Transverse colon (tissue), 4 donors: Measurements from ENCODE around the gene MN1. TPM values are rescaled to one million over a fixed set of nuclear protein-coding genes. Genes with fewer than 3 reads are reported as not detected.
"Not testable (repeated sequence)": the region's sequence is repeated elsewhere in the genome, so short reads cannot be mapped to it uniquely, and the experiment has no call there.

Source experiments
- DNase-seq: peaks from one replicate; pipeline ENCODE4 v3.0.0-alpha.2; 2019
- H3K27ac ChIP-seq, 4 donors: fragments of 200-600 bp; sonication (generic); 2 replicates each; pipeline ENCODE4 v1.5.1; 2016 to 2018; ENCODE audit warnings: inconsistent platforms in 4 of 4
- H3K27me3 ChIP-seq: fragments of 200-600 bp; sonication (generic); 2 replicates; pipeline ENCODE4 v1.5.1; 2017; ENCODE audit warnings: inconsistent platforms
- H3K36me3 ChIP-seq, 4 donors: fragments of 200-600 bp; sonication (generic); 2 replicates each; pipeline ENCODE4 v1.5.1; 2017 to 2019; ENCODE audit warnings: inconsistent platforms in 4 of 4
- H3K4me1 ChIP-seq, 4 donors: fragments of 200-600 bp; sonication (generic); 2 replicates each; pipeline ENCODE4 v1.5.1; 2017 to 2020; ENCODE audit warnings: inconsistent platforms in 4 of 4
- H3K4me3 ChIP-seq, 4 donors: fragments of 200-600 bp; sonication (generic); 1 replicate in 1 of 4; 2 replicates in 3 of 4; pipeline versions ENCODE4 v1.5.1 to v1.6.1; 2017 to 2019; ENCODE audit warnings: inconsistent platforms in 4 of 4
- H3K9me3 ChIP-seq, 2 donors: fragments of 200-600 bp; sonication (generic); 2 replicates each; pipeline ENCODE4 v1.5.1; 2017 to 2019; ENCODE audit warnings: inconsistent platforms in 2 of 2
- EP300 ChIP-seq: sonication (generic); formaldehyde crosslinking; IDR thresholded peaks from one replicate; pipeline ENCODE4 v1.6.1; 2017; ENCODE audit warnings: antibody characterized with exemption, low read depth
- POLR2A ChIP-seq: fragments of 450-650 bp; IDR thresholded peaks from one replicate; pipeline ENCODE4 v1.6.1; 2016; ENCODE audit warnings: antibody characterized with exemption, mild to moderate bottlenecking, moderate library complexity
- POLR2AphosphoS5 ChIP-seq, 3 donors: sonication (generic); formaldehyde crosslinking; IDR thresholded peaks; one replicate each; pipeline ENCODE4 v1.6.1; 2016; ENCODE audit warnings: antibody characterized with exemption in 3 of 3
- WGBS, 2 donors: methylation state at CpG; one replicate each; pipeline ENCODE4 v1.1.5; 2018; ENCODE audit warnings: low coverage in 1 of 2; 5-methylcytosine and 5-hydroxymethylcytosine counted together
- in situ Hi-C, 4 donors: fragments of 200-750 bp; cut with MboI; loops; one replicate each; pipeline versions ENCODE4 v1.15.0 to v1.15.1; 2017; ENCODE audit warnings: low sequenced_read_pairs in 3 of 4, low pct_ligation_motif_present in 1 of 4, low pct_unique_long_range_greater_than_20kb in 1 of 4
- intact Hi-C: fragments of 100-400 bp; cut with DNase I; formaldehyde crosslinking; loops from one replicate; pipeline ENCODE4 v1.15.1; 2023; ENCODE audit warnings: low total_unique reads
- total RNA-seq, 4 donors: library from RNA; depleted of rRNA; stranded (reverse); fragments of >200 nt; gene quantifications; one replicate each; pipeline ENCODE4 v1.1.0, GENCODE V29; 2016
- TF ChIP-seq, protein P1 (sequence below), 5 experiments: fragments of 200-600 bp in 3 of 5; fragments of 450-650 bp in 2 of 5; sonication (generic) in 3 of 5; IDR thresholded peaks; 1 replicate in 2 of 5; 2 replicates in 3 of 5; pipeline ENCODE4 v1.5.1; 2016 to 2017; ENCODE audit warnings: antibody characterized with exemption in 5 of 5, inconsistent platforms in 3 of 5, mild to moderate bottlenecking in 2 of 5, moderate library complexity in 1 of 5

MN1 gene
- total RNA-seq, 4 donors from 2014 or later = 1.1 to 4.2 (median 3.0) TPM

GRCh38 chr22:27748349-27748748 is 53.2 kb downstream of the MN1 start:
- in situ Hi-C loops = no loop called here
- intact Hi-C loops = no loop called here
- no peaks in the 10 kb centered on the region for H3K36me3 ChIP-seq
- no peak for TF ChIP-seq POLR2A
- H3K4me1 ChIP-seq = peaks cover 0 to 6% (median 0%) of the 10 kb centered on the region in 4 donors
- WGBS, 2 donors = 33 to 46% methylated on average over 4 of the region's 4 CpGs
- H3K27me3 ChIP-seq = no peaks in the 10 kb centered on the region
- no peaks in the 10 kb centered on the region for H3K9me3 ChIP-seq
- H3K4me3 ChIP-seq = no peak overlapping the region
- DNase-seq = no peak
- peak overlapping the region; percentile 40 to 77 (median 52) for H3K27ac ChIP-seq

GRCh38 chr22:27747396-27748221 is 53.9 kb downstream of the MN1 start:
- intact Hi-C loops (no loop called here), in situ Hi-C loops (no loop called here)
- Histone ChIP-seq H3K27ac (peak overlapping the region in 3 of 4 donors; percentile 44 to 77 (median 60)), H3K4me1 (no peaks in the 10 kb centered on the region), H3K4me3 (no peak overlapping the region), H3K36me3 (no peaks in the 10 kb centered on the region), H3K9me3 (no peaks in the 10 kb centered on the region), H3K27me3 (no peaks in the 10 kb centered on the region)
- no peak for DNase-seq
- TF ChIP-seq, protein P1, sequence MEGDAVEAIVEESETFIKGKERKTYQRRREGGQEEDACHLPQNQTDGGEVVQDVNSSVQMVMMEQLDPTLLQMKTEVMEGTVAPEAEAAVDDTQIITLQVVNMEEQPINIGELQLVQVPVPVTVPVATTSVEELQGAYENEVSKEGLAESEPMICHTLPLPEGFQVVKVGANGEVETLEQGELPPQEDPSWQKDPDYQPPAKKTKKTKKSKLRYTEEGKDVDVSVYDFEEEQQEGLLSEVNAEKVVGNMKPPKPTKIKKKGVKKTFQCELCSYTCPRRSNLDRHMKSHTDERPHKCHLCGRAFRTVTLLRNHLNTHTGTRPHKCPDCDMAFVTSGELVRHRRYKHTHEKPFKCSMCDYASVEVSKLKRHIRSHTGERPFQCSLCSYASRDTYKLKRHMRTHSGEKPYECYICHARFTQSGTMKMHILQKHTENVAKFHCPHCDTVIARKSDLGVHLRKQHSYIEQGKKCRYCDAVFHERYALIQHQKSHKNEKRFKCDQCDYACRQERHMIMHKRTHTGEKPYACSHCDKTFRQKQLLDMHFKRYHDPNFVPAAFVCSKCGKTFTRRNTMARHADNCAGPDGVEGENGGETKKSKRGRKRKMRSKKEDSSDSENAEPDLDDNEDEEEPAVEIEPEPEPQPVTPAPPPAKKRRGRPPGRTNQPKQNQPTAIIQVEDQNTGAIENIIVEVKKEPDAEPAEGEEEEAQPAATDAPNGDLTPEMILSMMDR (IDR thresholded peaks at IDR 0.05) = no peak
- TF ChIP-seq POLR2AphosphoS5 (IDR thresholded peaks at IDR 0.05) (no peak), EP300 (no peak), POLR2A (no peak)
- WGBS, 2 donors = 77 to 100% methylated on average over 2 to 13 of the region's 13 CpGs

DNA sequence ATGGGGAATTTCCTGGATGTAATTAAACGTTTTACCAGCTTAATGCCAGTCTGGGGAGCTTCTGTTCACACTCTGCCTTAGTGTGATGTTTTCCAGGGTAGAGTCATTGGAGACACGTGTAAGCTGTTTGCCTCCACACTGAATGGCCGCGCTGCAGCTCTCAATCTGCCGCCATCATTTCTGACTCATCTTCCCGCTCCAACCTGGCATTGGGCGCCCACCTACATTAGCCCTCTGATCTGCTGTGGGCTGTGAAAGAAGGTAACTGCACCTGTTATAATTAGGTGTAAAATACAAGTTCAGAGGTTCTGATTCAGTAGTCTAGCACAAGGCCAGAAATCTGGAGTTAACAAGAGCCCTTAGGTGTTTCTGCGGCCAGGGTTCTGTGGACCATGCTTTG is 54.6 kb downstream of the MN1 start:
- Histone ChIP-seq H3K9me3 (no peaks in the 10 kb centered on the region), H3K27ac (peak overlapping the region in 1 of 4 donors; percentile 77), H3K27me3 (no peaks in the 10 kb centered on the region), H3K4me3 (no peak overlapping the region), H3K4me1 (no peaks in the 10 kb centered on the region), H3K36me3 (no peaks in the 10 kb centered on the region)
- intact Hi-C loops = no loop called here
- in situ Hi-C loops = no loop called here
- TF ChIP-seq, protein P1 (IDR thresholded peaks at IDR 0.05) = no peak
- TF ChIP-seq POLR2AphosphoS5 (IDR thresholded peaks at IDR 0.05) (no peak), POLR2A (no peak), EP300 (no peak)
- DNase-seq = no peak
- 89 to 100% methylated on average over 6 to 8 of the region's 8 CpGs for WGBS, 2 donors

GRCh38 chr22:27745809-27746208 is 55.7 kb downstream of the MN1 start:
- no peaks in the 10 kb centered on the region for H3K36me3 ChIP-seq
- H3K27ac ChIP-seq = no peak overlapping the region
- in situ Hi-C loops (no loop called here), intact Hi-C loops (no loop called here)
- no peak overlapping the region for H3K4me3 ChIP-seq
- no peaks in the 10 kb centered on the region for H3K27me3 ChIP-seq
- H3K4me1 ChIP-seq = no peaks in the 10 kb centered on the region
- DNase-seq = no peak
- WGBS, 2 donors = 91 to 98% methylated on average over 7 of the region's 7 CpGs
- H3K9me3 ChIP-seq = no peaks in the 10 kb centered on the region
- TF ChIP-seq EP300 = no peak

DNA sequence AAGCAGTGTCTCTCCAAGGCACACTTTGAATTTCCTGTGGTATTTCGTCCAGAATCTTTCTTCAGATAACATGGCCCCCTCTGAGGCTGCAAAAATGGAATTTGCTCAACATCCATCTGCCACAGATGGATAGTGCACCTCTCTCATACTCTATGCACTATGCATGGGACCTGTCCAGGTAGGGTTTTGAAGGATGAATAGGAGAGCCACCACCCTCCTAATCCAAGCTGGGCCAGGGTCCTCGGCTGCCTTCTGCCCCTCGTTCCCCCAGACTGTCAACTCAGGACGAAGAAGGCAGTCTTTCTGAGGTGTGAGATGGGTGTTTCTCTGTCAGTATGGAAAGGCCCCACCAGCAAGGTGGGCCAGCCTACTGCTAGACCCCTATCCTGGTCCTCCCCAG is 56.4 kb downstream of the MN1 start:
- 83 to 90% methylated on average over 1 to 4 of the region's 4 CpGs for WGBS, 2 donors
- H3K4me3 ChIP-seq = no peak overlapping the region
- intact Hi-C loops = no loop called here
- no peak for DNase-seq
- no peaks in the 10 kb centered on the region for H3K27me3 ChIP-seq
- no peaks in the 10 kb centered on the region for H3K4me1 ChIP-seq
- no peaks in the 10 kb centered on the region for H3K9me3 ChIP-seq
- no peaks in the 10 kb centered on the region for H3K36me3 ChIP-seq
- H3K27ac ChIP-seq = no peak overlapping the region
- TF ChIP-seq POLR2A (no peak), EP300 (no peak), POLR2AphosphoS5 (IDR thresholded peaks at IDR 0.05) (no peak)
- TF ChIP-seq, protein P1 (IDR thresholded peaks at IDR 0.05) = no peak
- in situ Hi-C loops = no loop called here

- intact Hi-C loops, H3K36me3 ChIP-seq, in situ Hi-C loops, H3K9me3 ChIP-seq, H3K4me3 ChIP-seq, DNase-seq, H3K27ac ChIP-seq, H3K27me3 ChIP-seq, H3K4me1 ChIP-seq: not testable (repeated sequence)
- WGBS, 2 donors = 80 to 90% methylated on average over 1 to 15 of the region's 15 CpGs
These were observed 57.5 kb downstream of the MN1 start for GRCh38 chr22:27744078-27744477.
